Measurements from ENCODE around the gene RNF150.

DNA sequence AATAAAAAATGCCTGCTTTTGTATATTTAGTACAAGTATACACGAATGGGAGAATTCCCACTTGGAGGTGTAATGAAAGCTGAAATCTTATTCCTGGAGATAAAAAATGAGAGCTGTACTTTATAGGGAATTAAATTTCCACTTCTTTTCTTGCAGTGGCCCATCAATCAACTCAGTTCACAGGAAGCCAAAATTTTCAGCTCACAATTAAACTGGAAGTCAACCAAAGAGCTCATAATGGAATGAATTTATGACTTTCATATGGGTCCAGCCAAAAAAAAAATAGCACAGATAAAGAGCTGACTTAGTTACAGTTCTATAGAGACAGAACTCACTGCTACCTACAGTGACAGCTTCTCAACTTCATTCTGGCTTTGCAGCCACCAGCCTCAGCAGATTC is 261.9 kb downstream of the RNF150 start:
- TF ChIP-seq POLR2AphosphoS5 (IDR thresholded peaks at IDR 0.05) = no peak
- TF ChIP-seq, protein P1, sequence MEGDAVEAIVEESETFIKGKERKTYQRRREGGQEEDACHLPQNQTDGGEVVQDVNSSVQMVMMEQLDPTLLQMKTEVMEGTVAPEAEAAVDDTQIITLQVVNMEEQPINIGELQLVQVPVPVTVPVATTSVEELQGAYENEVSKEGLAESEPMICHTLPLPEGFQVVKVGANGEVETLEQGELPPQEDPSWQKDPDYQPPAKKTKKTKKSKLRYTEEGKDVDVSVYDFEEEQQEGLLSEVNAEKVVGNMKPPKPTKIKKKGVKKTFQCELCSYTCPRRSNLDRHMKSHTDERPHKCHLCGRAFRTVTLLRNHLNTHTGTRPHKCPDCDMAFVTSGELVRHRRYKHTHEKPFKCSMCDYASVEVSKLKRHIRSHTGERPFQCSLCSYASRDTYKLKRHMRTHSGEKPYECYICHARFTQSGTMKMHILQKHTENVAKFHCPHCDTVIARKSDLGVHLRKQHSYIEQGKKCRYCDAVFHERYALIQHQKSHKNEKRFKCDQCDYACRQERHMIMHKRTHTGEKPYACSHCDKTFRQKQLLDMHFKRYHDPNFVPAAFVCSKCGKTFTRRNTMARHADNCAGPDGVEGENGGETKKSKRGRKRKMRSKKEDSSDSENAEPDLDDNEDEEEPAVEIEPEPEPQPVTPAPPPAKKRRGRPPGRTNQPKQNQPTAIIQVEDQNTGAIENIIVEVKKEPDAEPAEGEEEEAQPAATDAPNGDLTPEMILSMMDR (IDR thresholded peaks at IDR 0.05) = no peak
- TF ChIP-seq POLR2A (IDR thresholded peaks at IDR 0.05) = no peak
- no peak for TF ChIP-seq EP300 (IDR thresholded peaks at IDR 0.05)

Measured in stomach (tissue), 4 donors.